ENCODE measurements around the gene ADSS1.

ADSS1 gene

GRCh38 chr14:104723651-104724406 is at the start of gene ADSS1:
Gene ADSS1, plus strand, starts transcription at chr14:104724229. Its CDS starts 42 bp downstream, at chr14:104724271.
- DNase-seq (ENCODE audit: low read depth, low spot score) = no peak

- no peak for DNase-seq (ENCODE audit: low read depth, low spot score)
Observed at GRCh38 chr14:104675447-104675846, 48.6 kb upstream of the ADSS1 start.

GRCh38 chr14:104676130-104676693 is 47.8 kb upstream of the ADSS1 start:
- no peak for DNase-seq (ENCODE audit: low read depth, low spot score)

GRCh38 chr14:104676694-104677511 is 47.1 kb upstream of the ADSS1 start:
- DNase-seq (ENCODE audit: low read depth, low spot score) = no peak

GRCh38 chr14:104677512-104678332 is 46.3 kb upstream of the ADSS1 start:
- DNase-seq (ENCODE audit: low read depth, low spot score) = no peak

GRCh38 chr14:104678346-104678745 is 45.7 kb upstream of the ADSS1 start:
- no peak for DNase-seq (ENCODE audit: low read depth, low spot score)

- DNase-seq (ENCODE audit: low read depth, low spot score) = no peak
Observed at GRCh38 chr14:104678901-104679705, 44.9 kb upstream of the ADSS1 start.

- DNase-seq (ENCODE audit: low read depth, low spot score) = no peak
Observed at GRCh38 chr14:104680056-104680805, 43.8 kb upstream of the ADSS1 start.

GRCh38 chr14:104680806-104681688 is 43.0 kb upstream of the ADSS1 start:
- no peak for DNase-seq (ENCODE audit: low read depth, low spot score)

- DNase-seq (ENCODE audit: low read depth, low spot score) = no peak
Observed at GRCh38 chr14:104681689-104682074, 42.3 kb upstream of the ADSS1 start.

- DNase-seq (ENCODE audit: low read depth, low spot score) = peak; percentile 73
Observed at GRCh38 chr14:104682107-104682593, 41.9 kb upstream of the ADSS1 start.

GRCh38 chr14:104683653-104684448 is 40.2 kb upstream of the ADSS1 start:
- DNase-seq (ENCODE audit: low read depth, low spot score) = no peak

GRCh38 chr14:104684449-104684821 is 39.6 kb upstream of the ADSS1 start:
- DNase-seq (ENCODE audit: low read depth, low spot score) = no peak

- DNase-seq (ENCODE audit: low read depth, low spot score) = no peak
Observed at GRCh38 chr14:104685216-104685997, 38.6 kb upstream of the ADSS1 start.

GRCh38 chr14:104685998-104686610 is 37.9 kb upstream of the ADSS1 start:
- no peak for DNase-seq (ENCODE audit: low read depth, low spot score)

GRCh38 chr14:104686624-104687517 is 37.2 kb upstream of the ADSS1 start:
- no peak for DNase-seq (ENCODE audit: low read depth, low spot score)
